GM19238 (cell line): ENCODE data around the gene GAPDH.
"Not testable (repeated sequence)": the region's sequence is repeated elsewhere in the genome, so short reads cannot be mapped to it uniquely, and the experiment has no call there.

Experiments
- DNase-seq: peaks from one replicate; pipeline ENCODE4 v3.0.0; 2011; ENCODE audit warnings: low spot score; ENCODE audit not compliant: insufficient read length

Gene GAPDH

GRCh38 chr12:6560501-6561205 lies 26.3 kb downstream of the GAPDH start:
- DNase-seq: no peak

GRCh38 chr12:6562881-6563280 lies 28.6 kb downstream of the GAPDH start:
- DNase-seq: no peak

- peak; percentile 37 for DNase-seq
Observed at GRCh38 chr12:6563448-6564050, 29.2 kb downstream of the GAPDH start.

GRCh38 chr12:6567112-6567670 lies 32.9 kb downstream of the GAPDH start:
- no peak for DNase-seq

- DNase-seq: no peak
Observed at GRCh38 chr12:6569312-6569711, 35.0 kb downstream of the GAPDH start.

GRCh38 chr12:6569786-6570185 lies 35.5 kb downstream of the GAPDH start:
- DNase-seq: no peak

GRCh38 chr12:6570264-6570887 lies 36.1 kb downstream of the GAPDH start:
- DNase-seq: no peak

GRCh38 chr12:6573001-6573400 lies 38.7 kb downstream of the GAPDH start:
- no peak for DNase-seq

GRCh38 chr12:6574576-6575295 lies 40.4 kb downstream of the GAPDH start:
- DNase-seq: no peak

GRCh38 chr12:6575648-6576047 lies 41.3 kb downstream of the GAPDH start:
- DNase-seq: no peak

- DNase-seq: no peak
Observed at GRCh38 chr12:6582196-6582595, 47.9 kb downstream of the GAPDH start.

GRCh38 chr12:6582959-6583358 lies 48.6 kb downstream of the GAPDH start:
- no peak for DNase-seq

- no peak for DNase-seq
Observed at GRCh38 chr12:6584293-6584692, 50.0 kb downstream of the GAPDH start.

GRCh38 chr12:6586569-6586968 lies 52.3 kb downstream of the GAPDH start:
- DNase-seq: not testable (repeated sequence)
